ENCODE measurements around the gene FUCA1. TPM values are rescaled to one million over a fixed set of nuclear protein-coding genes. Genes with fewer than 3 reads are reported as not detected.

FUCA1 gene
- total and polyA plus RNA-seq, 10 of the 15 experiments (the other 5 are each of a cell fraction or from before 2014, with no cell fraction given): 33.3 to 117 (median 52.6) TPM

GRCh38 chr1:23889074-23889473, 21.0 kb upstream of the FUCA1 start (continued):
- TF ChIP-seq NR2C1 (IDR thresholded peaks at IDR 0.05) (no peak), FOXM1 (IDR thresholded peaks at IDR 0.05; ENCODE audit: low read depth, low read length) (no peak), EZH2 (IDR thresholded peaks at IDR 0.05; ENCODE audit: borderline replicate concordance, control insufficient read depth, low read depth, low read length) (no peak), ZNF592 (IDR thresholded peaks at IDR 0.05) (no peak), MTA3 (IDR thresholded peaks at IDR 0.05; ENCODE audit: borderline replicate concordance, low read length) (0 out of 2 replicates have a peak, but pooled peaks have one; percentile 58), MYB (IDR thresholded peaks at IDR 0.05; ENCODE audit: borderline replicate concordance, low read depth, low read length) (no peak), CREB1 (IDR thresholded peaks at IDR 0.05; ENCODE audit: low read depth) (0 out of 2 replicates have a peak, but pooled peaks have one; percentile 20), MXI1 (IDR thresholded peaks at IDR 0.05; ENCODE audit: low read depth, low read length) (no peak), KDM1A (IDR thresholded peaks at IDR 0.05; ENCODE audit: borderline replicate concordance) (no peak), ZBTB40 (IDR thresholded peaks at IDR 0.05; ENCODE audit: borderline replicate concordance) (no peak), HDAC2 (IDR thresholded peaks at IDR 0.05) (no peak), ZZZ3 (IDR thresholded peaks at IDR 0.05; ENCODE audit: control insufficient read depth, insufficient read length, low read depth) (no peak), STAT1 (conservative IDR thresholded peaks at IDR 0.05) (no peak), SUPT20H (IDR thresholded peaks at IDR 0.05; ENCODE audit: borderline replicate concordance, control insufficient read depth, low read depth, low read length) (no peak)
- TF ChIP-seq, protein P1, sequence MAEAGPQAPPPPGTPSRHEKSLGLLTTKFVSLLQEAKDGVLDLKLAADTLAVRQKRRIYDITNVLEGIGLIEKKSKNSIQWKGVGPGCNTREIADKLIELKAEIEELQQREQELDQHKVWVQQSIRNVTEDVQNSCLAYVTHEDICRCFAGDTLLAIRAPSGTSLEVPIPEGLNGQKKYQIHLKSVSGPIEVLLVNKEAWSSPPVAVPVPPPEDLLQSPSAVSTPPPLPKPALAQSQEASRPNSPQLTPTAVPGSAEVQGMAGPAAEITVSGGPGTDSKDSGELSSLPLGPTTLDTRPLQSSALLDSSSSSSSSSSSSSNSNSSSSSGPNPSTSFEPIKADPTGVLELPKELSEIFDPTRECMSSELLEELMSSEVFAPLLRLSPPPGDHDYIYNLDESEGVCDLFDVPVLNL (IDR thresholded peaks at IDR 0.05; ENCODE audit: low read depth, low read length): no peak
- TF ChIP-seq, protein P2, sequence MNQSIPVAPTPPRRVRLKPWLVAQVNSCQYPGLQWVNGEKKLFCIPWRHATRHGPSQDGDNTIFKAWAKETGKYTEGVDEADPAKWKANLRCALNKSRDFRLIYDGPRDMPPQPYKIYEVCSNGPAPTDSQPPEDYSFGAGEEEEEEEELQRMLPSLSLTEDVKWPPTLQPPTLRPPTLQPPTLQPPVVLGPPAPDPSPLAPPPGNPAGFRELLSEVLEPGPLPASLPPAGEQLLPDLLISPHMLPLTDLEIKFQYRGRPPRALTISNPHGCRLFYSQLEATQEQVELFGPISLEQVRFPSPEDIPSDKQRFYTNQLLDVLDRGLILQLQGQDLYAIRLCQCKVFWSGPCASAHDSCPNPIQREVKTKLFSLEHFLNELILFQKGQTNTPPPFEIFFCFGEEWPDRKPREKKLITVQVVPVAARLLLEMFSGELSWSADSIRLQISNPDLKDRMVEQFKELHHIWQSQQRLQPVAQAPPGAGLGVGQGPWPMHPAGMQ (IDR thresholded peaks at IDR 0.05; ENCODE audit: borderline replicate concordance): no peak
- TF ChIP-seq, protein P3, sequence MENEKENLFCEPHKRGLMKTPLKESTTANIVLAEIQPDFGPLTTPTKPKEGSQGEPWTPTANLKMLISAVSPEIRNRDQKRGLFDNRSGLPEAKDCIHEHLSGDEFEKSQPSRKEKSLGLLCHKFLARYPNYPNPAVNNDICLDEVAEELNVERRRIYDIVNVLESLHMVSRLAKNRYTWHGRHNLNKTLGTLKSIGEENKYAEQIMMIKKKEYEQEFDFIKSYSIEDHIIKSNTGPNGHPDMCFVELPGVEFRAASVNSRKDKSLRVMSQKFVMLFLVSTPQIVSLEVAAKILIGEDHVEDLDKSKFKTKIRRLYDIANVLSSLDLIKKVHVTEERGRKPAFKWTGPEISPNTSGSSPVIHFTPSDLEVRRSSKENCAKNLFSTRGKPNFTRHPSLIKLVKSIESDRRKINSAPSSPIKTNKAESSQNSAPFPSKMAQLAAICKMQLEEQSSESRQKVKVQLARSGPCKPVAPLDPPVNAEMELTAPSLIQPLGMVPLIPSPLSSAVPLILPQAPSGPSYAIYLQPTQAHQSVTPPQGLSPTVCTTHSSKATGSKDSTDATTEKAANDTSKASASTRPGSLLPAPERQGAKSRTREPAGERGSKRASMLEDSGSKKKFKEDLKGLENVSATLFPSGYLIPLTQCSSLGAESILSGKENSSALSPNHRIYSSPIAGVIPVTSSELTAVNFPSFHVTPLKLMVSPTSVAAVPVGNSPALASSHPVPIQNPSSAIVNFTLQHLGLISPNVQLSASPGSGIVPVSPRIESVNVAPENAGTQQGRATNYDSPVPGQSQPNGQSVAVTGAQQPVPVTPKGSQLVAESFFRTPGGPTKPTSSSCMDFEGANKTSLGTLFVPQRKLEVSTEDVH (IDR thresholded peaks at IDR 0.05; ENCODE audit: low read depth, partially characterized antibody): no peak
